GM10266 (cell line): ENCODE results near the gene NR2C2AP.
"Not testable (repeated sequence)": the region's sequence is repeated elsewhere in the genome, so short reads cannot be mapped to it uniquely, and the experiment has no call there.

Experiments used
- DNase-seq: peaks from one replicate; pipeline ENCODE4 v3.0.0; 2012; ENCODE audit errors: extremely low spot score
- CTCF ChIP-seq: IDR thresholded peaks from 2 replicates; pipeline ENCODE4 v1.5.1; 2012; ENCODE audit warnings: mild to moderate bottlenecking, low read depth; ENCODE audit not compliant: control insufficient read depth, insufficient read depth; ENCODE audit errors: missing control alignments

Gene NR2C2AP

GRCh38 chr19:19224852-19225494, 21.8 kb upstream of the NR2C2AP start:
- peak; percentile 92 for DNase-seq

GRCh38 chr19:19224150-19224851, 21.1 kb upstream of the NR2C2AP start:
- DNase-seq, result no peak
- TF ChIP-seq CTCF, result no peak

More at GRCh38 chr19:19224852-19225494, 21.8 kb upstream of the NR2C2AP start:
- TF ChIP-seq CTCF, result peak; percentile 75

- no peak for DNase-seq
- TF ChIP-seq CTCF, result no peak
These were observed 20.4 kb upstream of the NR2C2AP start for GRCh38 chr19:19223636-19224035.

GRCh38 chr19:19223060-19223459, 19.8 kb upstream of the NR2C2AP start:
- no peak for DNase-seq
- no peak for TF ChIP-seq CTCF

GRCh38 chr19:19221000-19221399, 17.8 kb upstream of the NR2C2AP start:
- DNase-seq, result not testable (repeated sequence)

- no peak for TF ChIP-seq CTCF
These were observed 15.7 kb upstream of the NR2C2AP start for GRCh38 chr19:19218911-19219310.

GRCh38 chr19:19217099-19217498, 13.9 kb upstream of the NR2C2AP start:
- DNase-seq, result no peak
- no peak for TF ChIP-seq CTCF

More at GRCh38 chr19:19218911-19219310, 15.7 kb upstream of the NR2C2AP start:
- no peak for DNase-seq

- DNase-seq, result no peak
- no peak for TF ChIP-seq CTCF
These were observed 12.6 kb upstream of the NR2C2AP start for GRCh38 chr19:19215792-19216191.
